Measurements from ENCODE around the gene LASP1.

DNA sequence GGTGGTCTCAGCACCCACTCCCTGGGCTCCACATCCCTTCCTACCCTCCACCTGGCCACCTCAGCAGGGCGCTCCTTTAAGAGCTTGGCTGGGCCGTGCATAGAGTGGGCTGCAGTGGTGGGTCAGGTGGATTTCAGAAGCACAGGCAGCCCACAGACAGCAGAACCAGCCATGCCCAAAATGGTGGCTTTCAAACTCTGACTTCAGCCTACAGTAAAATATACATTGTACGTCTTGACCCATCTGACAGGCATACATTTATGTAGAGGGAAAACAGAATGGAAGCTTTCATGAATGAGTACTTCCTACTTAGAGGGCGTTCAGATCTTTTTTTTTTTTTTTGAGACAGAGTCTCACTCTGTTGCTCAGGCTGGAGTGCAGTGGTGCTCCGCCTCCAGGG lies 29.6 kb downstream of the LASP1 start:
- TF ChIP-seq, protein P1, sequence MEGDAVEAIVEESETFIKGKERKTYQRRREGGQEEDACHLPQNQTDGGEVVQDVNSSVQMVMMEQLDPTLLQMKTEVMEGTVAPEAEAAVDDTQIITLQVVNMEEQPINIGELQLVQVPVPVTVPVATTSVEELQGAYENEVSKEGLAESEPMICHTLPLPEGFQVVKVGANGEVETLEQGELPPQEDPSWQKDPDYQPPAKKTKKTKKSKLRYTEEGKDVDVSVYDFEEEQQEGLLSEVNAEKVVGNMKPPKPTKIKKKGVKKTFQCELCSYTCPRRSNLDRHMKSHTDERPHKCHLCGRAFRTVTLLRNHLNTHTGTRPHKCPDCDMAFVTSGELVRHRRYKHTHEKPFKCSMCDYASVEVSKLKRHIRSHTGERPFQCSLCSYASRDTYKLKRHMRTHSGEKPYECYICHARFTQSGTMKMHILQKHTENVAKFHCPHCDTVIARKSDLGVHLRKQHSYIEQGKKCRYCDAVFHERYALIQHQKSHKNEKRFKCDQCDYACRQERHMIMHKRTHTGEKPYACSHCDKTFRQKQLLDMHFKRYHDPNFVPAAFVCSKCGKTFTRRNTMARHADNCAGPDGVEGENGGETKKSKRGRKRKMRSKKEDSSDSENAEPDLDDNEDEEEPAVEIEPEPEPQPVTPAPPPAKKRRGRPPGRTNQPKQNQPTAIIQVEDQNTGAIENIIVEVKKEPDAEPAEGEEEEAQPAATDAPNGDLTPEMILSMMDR (IDR thresholded peaks at IDR 0.05; ENCODE audit: low read length) = no peak
- TF ChIP-seq EZH2 (IDR thresholded peaks at IDR 0.05; ENCODE audit: borderline replicate concordance, low read length) = no peak
